HCT116 (cell line): ENCODE results near the gene PNPLA5.

Source experiments
- CBX3 ChIP-seq: IDR thresholded peaks from 2 replicates; pipeline ENCODE4 v1.6.1; 2012; ENCODE audit warnings: low read depth
- EZH2 ChIP-seq: fragments of 200-600 bp; sonication (generic); IDR thresholded peaks from 2 replicates; pipeline ENCODE4 v1.6.1; 2017; ENCODE audit warnings: antibody characterized with exemption, mixed run types
- FOSL1 ChIP-seq: IDR thresholded peaks from 2 replicates; pipeline ENCODE4 v1.6.1; 2012; ENCODE audit warnings: low read depth
- JUND ChIP-seq: IDR thresholded peaks from 2 replicates; pipeline ENCODE4 v1.6.1; 2012
- POLR2A ChIP-seq: IDR thresholded peaks from 2 replicates; pipeline ENCODE4 v1.7.0; 2011; ENCODE audit warnings: borderline replicate concordance; ENCODE audit not compliant: insufficient read depth, insufficient read length; ENCODE audit errors: extremely low read depth
- POLR2AphosphoS5 ChIP-seq: IDR thresholded peaks from 2 replicates; pipeline ENCODE4 v1.6.1; 2011; ENCODE audit warnings: mild to moderate bottlenecking, low read depth, low read length, moderate library complexity
- RAD21 ChIP-seq: IDR thresholded peaks from 2 replicates; pipeline ENCODE4 v1.6.1; 2012; ENCODE audit warnings: low read depth, mild to moderate bottlenecking
- SIN3A ChIP-seq: IDR thresholded peaks from 2 replicates; pipeline ENCODE4 v1.6.1; 2012; ENCODE audit warnings: low read depth
- YY1 ChIP-seq: IDR thresholded peaks from 2 replicates; pipeline ENCODE4 v1.6.1; 2011; ENCODE audit warnings: low read length, low read depth, moderate library complexity, mild to moderate bottlenecking; ENCODE audit not compliant: insufficient replicate concordance; ENCODE audit errors: extremely low read depth
- ZFX ChIP-seq: fragments of 450-650 bp; IDR thresholded peaks from 2 replicates; pipeline ENCODE4 v1.6.1; 2017
- ZNF274 ChIP-seq: fragments of 200-500 bp; sonication (Bioruptor generic); IDR thresholded peaks from 2 replicates; pipeline ENCODE4 v1.6.1; 2014; ENCODE audit warnings: mild to moderate bottlenecking, low read depth, low read length, inconsistent platforms
- TF ChIP-seq, protein P1 (sequence below), 3 experiments: fragments of 200-600 bp in 1 of 3; sonication (generic) in 1 of 3; IDR thresholded peaks in 2 of 3; conservative IDR thresholded peaks in 1 of 3; 2 replicates each; pipeline ENCODE4 v1.5.1; 2012 to 2017; ENCODE audit warnings: low read depth in 2 of 3, low read length in 2 of 3, antibody characterized with exemption in 1 of 3, borderline replicate concordance in 1 of 3, control low read depth in 1 of 3, mild to moderate bottlenecking in 1 of 3, mixed read lengths in 1 of 3, mixed run types in 1 of 3, moderate library complexity in 1 of 3; ENCODE audit not compliant: insufficient read depth in 1 of 3
- TF ChIP-seq, protein P2 (sequence below): IDR thresholded peaks from 2 replicates; pipeline ENCODE4 v1.6.1; 2012; ENCODE audit warnings: low read depth
- TF ChIP-seq, protein P3 (sequence below): IDR thresholded peaks from 2 replicates; pipeline ENCODE4 v1.6.1; 2012

DNA sequence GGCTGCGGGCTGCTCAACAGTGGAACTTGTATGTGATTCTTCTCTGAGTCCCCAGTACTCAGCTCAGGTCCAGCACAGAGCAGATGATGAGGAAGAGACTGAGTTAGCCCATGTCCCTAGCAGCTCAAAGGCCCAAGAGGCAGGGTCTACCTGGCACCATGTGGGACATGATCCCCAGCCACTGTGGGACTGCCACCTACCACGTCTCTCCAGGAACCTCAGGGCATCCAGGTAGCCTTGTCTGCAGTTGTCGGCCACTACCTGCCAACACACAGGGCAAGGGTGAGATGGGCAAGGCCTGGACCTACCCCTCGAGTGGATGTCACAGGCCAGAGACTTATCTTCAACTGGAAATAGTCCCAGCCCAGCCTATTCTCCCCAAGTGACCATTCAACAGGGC lies 4.4 kb downstream of the PNPLA5 start:
- TF ChIP-seq, protein P1, sequence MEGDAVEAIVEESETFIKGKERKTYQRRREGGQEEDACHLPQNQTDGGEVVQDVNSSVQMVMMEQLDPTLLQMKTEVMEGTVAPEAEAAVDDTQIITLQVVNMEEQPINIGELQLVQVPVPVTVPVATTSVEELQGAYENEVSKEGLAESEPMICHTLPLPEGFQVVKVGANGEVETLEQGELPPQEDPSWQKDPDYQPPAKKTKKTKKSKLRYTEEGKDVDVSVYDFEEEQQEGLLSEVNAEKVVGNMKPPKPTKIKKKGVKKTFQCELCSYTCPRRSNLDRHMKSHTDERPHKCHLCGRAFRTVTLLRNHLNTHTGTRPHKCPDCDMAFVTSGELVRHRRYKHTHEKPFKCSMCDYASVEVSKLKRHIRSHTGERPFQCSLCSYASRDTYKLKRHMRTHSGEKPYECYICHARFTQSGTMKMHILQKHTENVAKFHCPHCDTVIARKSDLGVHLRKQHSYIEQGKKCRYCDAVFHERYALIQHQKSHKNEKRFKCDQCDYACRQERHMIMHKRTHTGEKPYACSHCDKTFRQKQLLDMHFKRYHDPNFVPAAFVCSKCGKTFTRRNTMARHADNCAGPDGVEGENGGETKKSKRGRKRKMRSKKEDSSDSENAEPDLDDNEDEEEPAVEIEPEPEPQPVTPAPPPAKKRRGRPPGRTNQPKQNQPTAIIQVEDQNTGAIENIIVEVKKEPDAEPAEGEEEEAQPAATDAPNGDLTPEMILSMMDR (IDR thresholded peaks at IDR 0.05 in 2 of 3, conservative IDR thresholded peaks at IDR 0.05 in 1 of 3; ENCODE audit: borderline replicate concordance in 1 of 3, insufficient read depth in 1 of 3, low read depth in 2 of 3, low read length in 2 of 3) = no peak
- TF ChIP-seq JUND = no peak
- TF ChIP-seq, protein P2, sequence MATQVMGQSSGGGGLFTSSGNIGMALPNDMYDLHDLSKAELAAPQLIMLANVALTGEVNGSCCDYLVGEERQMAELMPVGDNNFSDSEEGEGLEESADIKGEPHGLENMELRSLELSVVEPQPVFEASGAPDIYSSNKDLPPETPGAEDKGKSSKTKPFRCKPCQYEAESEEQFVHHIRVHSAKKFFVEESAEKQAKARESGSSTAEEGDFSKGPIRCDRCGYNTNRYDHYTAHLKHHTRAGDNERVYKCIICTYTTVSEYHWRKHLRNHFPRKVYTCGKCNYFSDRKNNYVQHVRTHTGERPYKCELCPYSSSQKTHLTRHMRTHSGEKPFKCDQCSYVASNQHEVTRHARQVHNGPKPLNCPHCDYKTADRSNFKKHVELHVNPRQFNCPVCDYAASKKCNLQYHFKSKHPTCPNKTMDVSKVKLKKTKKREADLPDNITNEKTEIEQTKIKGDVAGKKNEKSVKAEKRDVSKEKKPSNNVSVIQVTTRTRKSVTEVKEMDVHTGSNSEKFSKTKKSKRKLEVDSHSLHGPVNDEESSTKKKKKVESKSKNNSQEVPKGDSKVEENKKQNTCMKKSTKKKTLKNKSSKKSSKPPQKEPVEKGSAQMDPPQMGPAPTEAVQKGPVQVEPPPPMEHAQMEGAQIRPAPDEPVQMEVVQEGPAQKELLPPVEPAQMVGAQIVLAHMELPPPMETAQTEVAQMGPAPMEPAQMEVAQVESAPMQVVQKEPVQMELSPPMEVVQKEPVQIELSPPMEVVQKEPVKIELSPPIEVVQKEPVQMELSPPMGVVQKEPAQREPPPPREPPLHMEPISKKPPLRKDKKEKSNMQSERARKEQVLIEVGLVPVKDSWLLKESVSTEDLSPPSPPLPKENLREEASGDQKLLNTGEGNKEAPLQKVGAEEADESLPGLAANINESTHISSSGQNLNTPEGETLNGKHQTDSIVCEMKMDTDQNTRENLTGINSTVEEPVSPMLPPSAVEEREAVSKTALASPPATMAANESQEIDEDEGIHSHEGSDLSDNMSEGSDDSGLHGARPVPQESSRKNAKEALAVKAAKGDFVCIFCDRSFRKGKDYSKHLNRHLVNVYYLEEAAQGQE = no peak
- TF ChIP-seq POLR2A = no peak
- TF ChIP-seq FOSL1 = no peak
- TF ChIP-seq EZH2 = no peak
- TF ChIP-seq ZFX = no peak
- no peak for TF ChIP-seq POLR2AphosphoS5
- no peak for TF ChIP-seq YY1
- TF ChIP-seq CBX3 = no peak
- no peak for TF ChIP-seq RAD21
- TF ChIP-seq, protein P3, sequence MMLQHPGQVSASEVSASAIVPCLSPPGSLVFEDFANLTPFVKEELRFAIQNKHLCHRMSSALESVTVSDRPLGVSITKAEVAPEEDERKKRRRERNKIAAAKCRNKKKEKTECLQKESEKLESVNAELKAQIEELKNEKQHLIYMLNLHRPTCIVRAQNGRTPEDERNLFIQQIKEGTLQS = no peak
- TF ChIP-seq ZNF274 = no peak
- TF ChIP-seq SIN3A = no peak
